Esophagus muscularis mucosa (tissue), 4 donors: ENCODE results near the gene ZMYND19.
"Not testable (repeated sequence)": the region's sequence is repeated elsewhere in the genome, so short reads cannot be mapped to it uniquely, and the experiment has no call there.

Experiments
- EP300 ChIP-seq: sonication (generic); formaldehyde crosslinking; IDR thresholded peaks from one replicate; pipeline ENCODE4 v1.6.1; 2017; ENCODE audit warnings: antibody characterized with exemption
- POLR2A ChIP-seq: fragments of 450-650 bp; IDR thresholded peaks from one replicate; pipeline ENCODE4 v1.6.1; 2017; ENCODE audit warnings: antibody characterized with exemption, moderate library complexity, mild to moderate bottlenecking, low read depth
- POLR2AphosphoS5 ChIP-seq, 2 donors: sonication (generic); formaldehyde crosslinking; IDR thresholded peaks; one replicate each; pipeline ENCODE4 v1.6.1; 2017; ENCODE audit warnings: antibody characterized with exemption in 2 of 2
- TF ChIP-seq, protein P1 (sequence below), 3 experiments: fragments of 200-600 bp in 2 of 3; fragments of 450-650 bp in 1 of 3; sonication (generic) in 2 of 3; IDR thresholded peaks; one replicate each; pipeline ENCODE4 v1.5.1; 2017 to 2019; ENCODE audit warnings: antibody characterized with exemption in 3 of 3, mild to moderate bottlenecking in 2 of 3, moderate library complexity in 1 of 3

- not testable (repeated sequence) for TF ChIP-seq POLR2A; POLR2AphosphoS5 (IDR thresholded peaks at IDR 0.05); EP300
- TF ChIP-seq, protein P1, sequence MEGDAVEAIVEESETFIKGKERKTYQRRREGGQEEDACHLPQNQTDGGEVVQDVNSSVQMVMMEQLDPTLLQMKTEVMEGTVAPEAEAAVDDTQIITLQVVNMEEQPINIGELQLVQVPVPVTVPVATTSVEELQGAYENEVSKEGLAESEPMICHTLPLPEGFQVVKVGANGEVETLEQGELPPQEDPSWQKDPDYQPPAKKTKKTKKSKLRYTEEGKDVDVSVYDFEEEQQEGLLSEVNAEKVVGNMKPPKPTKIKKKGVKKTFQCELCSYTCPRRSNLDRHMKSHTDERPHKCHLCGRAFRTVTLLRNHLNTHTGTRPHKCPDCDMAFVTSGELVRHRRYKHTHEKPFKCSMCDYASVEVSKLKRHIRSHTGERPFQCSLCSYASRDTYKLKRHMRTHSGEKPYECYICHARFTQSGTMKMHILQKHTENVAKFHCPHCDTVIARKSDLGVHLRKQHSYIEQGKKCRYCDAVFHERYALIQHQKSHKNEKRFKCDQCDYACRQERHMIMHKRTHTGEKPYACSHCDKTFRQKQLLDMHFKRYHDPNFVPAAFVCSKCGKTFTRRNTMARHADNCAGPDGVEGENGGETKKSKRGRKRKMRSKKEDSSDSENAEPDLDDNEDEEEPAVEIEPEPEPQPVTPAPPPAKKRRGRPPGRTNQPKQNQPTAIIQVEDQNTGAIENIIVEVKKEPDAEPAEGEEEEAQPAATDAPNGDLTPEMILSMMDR (IDR thresholded peaks at IDR 0.05): not testable (repeated sequence)
Measured at GRCh38 chr9:137553654-137554053, 36.7 kb downstream of the ZMYND19 start.
